H1 (cell line): Measurements from ENCODE around the gene ELMO1. TPM values are rescaled to one million over a fixed set of nuclear protein-coding genes. Genes with fewer than 3 reads are reported as not detected.

Source experiments
- ATF2 ChIP-seq: IDR thresholded peaks from 2 replicates; pipeline ENCODE4 v1.6.1; 2012; ENCODE audit warnings: low read length, inconsistent platforms
- polyA plus RNA-seq, 7 experiments: library from polyadenylated mRNA; depleted of rRNA in 3 of 7; stranded (reverse) in 5 of 7; unstranded in 2 of 7; fragments of >200 nt in 5 of 7; fragments of 200-250 nt in 2 of 7; gene quantifications; 1 replicate in 5 of 7; 2 replicates in 1 of 7; 4 replicates in 1 of 7; pipeline versions ENCODE4 v1.2.1 to v1.2.3, GENCODE V29; 2011 to 2013; ENCODE audit warnings: missing spikeins in 2 of 7, mixed read lengths in 2 of 7
- total RNA-seq: library from RNA; stranded (reverse); fragmentation: NEBNext Ultra II Directional; extraction: Animal tissue kit (Norgen Biotek cat#: 25700); gene quantifications from 2 replicates; pipeline ENCODE4 v1.2.1, GENCODE V29; 2021

The ELMO1 gene
- total and polyA plus RNA-seq, 2 of the 8 experiments (the other 6 are each of a cell fraction or from before 2014, with no cell fraction given): 18.4 to 21.0 TPM

- no peak for TF ChIP-seq ATF2
- TF ChIP-seq, all 59 proteins: peak for 0
Observed at GRCh38 chr7:37341033-37341630, 107.5 kb downstream of the ELMO1 start (continued).
